GM12878 (cell line): ENCODE data around the gene NRXN3.

Experiments
- CEBPB ChIP-seq, 2 experiments: fragments of 150-350 bp in 1 of 2; IDR thresholded peaks; 2 replicates each; pipeline ENCODE4 v1.6.1; 2012 to 2014; ENCODE audit warnings: low read depth in 2 of 2, low read length in 2 of 2, borderline replicate concordance in 1 of 2, inconsistent platforms in 1 of 2
- EGR1 ChIP-seq, 2 experiments: IDR thresholded peaks; 1 replicate in 1 of 2; 2 replicates in 1 of 2; pipeline ENCODE4 v1.6.1; 2011 to 2012; ENCODE audit warnings: low read depth in 2 of 2, low read length in 2 of 2, borderline replicate concordance in 1 of 2, mild to moderate bottlenecking in 1 of 2, moderate library complexity in 1 of 2
- EZH2 ChIP-seq: IDR thresholded peaks from 2 replicates; pipeline ENCODE4 v1.6.1; 2012; ENCODE audit warnings: low read depth, mild to moderate bottlenecking, control low read depth, inconsistent platforms, low read length, borderline replicate concordance; ENCODE audit not compliant: control insufficient read depth
- GABPA ChIP-seq: IDR thresholded peaks from 2 replicates; pipeline ENCODE4 v1.6.1; 2014; ENCODE audit warnings: antibody characterized with exemption, low read depth, mild to moderate bottlenecking, inconsistent platforms
- NR2F1 ChIP-seq: fragments of 450-650 bp; conservative IDR thresholded peaks from 2 replicates; pipeline ENCODE4 v1.6.1; 2017; ENCODE audit warnings: mild to moderate bottlenecking
- POLR2A ChIP-seq: IDR thresholded peaks from 2 replicates; pipeline ENCODE4 v1.6.1; 2011; ENCODE audit warnings: low read depth, mild to moderate bottlenecking, low read length
- SMAD1 ChIP-seq: fragments of 450-650 bp; IDR thresholded peaks from 2 replicates; pipeline ENCODE4 v1.6.1; 2018; ENCODE audit warnings: mild to moderate bottlenecking, low read depth; ENCODE audit not compliant: partially characterized antibody
- SREBF2 ChIP-seq: IDR thresholded peaks from 2 replicates; pipeline ENCODE4 v1.6.1; 2012; ENCODE audit warnings: mild to moderate bottlenecking, low read length
- SUZ12 ChIP-seq: fragments of 200-600 bp; sonication (generic); IDR thresholded peaks from one replicate; pipeline ENCODE4 v1.6.1; 2018; ENCODE audit warnings: antibody characterized with exemption, mild to moderate bottlenecking; ENCODE audit not compliant: unreplicated experiment
- TF ChIP-seq, protein P1 (sequence below), 3 experiments: IDR thresholded peaks in 2 of 3; conservative IDR thresholded peaks in 1 of 3; 2 replicates each; pipeline ENCODE4 v1.5.1; 2011; ENCODE audit warnings: low read depth in 3 of 3, low read length in 3 of 3, mild to moderate bottlenecking in 3 of 3, control low read depth in 2 of 3, moderate library complexity in 2 of 3, inconsistent platforms in 1 of 3, mixed read lengths in 1 of 3; ENCODE audit not compliant: control insufficient read depth in 2 of 3, insufficient read depth in 1 of 3; ENCODE audit errors: extremely low read depth in 1 of 3
- TF ChIP-seq, protein P2 (sequence below): fragments of 450-650 bp; formaldehyde crosslinking; IDR thresholded peaks from 2 replicates; pipeline ENCODE4 v1.5.0; 2022; ENCODE audit warnings: mild to moderate bottlenecking, missing genetic modification characterization

DNA sequence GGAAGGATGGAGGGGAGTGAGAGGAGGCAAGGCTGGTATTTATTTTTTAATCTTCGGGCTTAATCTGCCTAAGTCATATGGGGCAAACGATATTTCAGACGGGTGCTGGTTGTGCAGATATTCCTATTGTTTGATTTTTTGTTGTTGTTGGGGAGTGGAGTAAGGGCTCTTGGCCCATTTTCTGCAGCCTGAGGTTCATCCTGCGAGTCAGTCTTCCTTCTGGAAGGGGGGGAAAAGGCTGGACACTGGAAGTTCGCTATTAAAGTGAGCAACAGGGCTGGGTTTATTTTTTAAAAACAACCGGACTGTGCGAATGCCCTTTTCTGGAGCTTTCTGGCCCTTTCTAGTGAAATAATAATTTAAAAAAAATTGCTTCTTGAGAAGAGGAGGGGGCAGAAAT lies 2.3 kb downstream of the NRXN3 start:
- TF ChIP-seq CEBPB (IDR thresholded peaks at IDR 0.05; ENCODE audit: borderline replicate concordance in 1 of 2, low read depth in 2 of 2, low read length in 2 of 2) (no peak), SUZ12 (no peak), SMAD1 (no peak), SREBF2 (no peak), NR2F1 (no peak), POLR2A (no peak), EZH2 (no peak), GABPA (no peak), EGR1 (IDR thresholded peaks at IDR 0.05; ENCODE audit: borderline replicate concordance in 1 of 2, low read depth in 2 of 2, low read length in 2 of 2) (no peak)
- TF ChIP-seq, protein P1, sequence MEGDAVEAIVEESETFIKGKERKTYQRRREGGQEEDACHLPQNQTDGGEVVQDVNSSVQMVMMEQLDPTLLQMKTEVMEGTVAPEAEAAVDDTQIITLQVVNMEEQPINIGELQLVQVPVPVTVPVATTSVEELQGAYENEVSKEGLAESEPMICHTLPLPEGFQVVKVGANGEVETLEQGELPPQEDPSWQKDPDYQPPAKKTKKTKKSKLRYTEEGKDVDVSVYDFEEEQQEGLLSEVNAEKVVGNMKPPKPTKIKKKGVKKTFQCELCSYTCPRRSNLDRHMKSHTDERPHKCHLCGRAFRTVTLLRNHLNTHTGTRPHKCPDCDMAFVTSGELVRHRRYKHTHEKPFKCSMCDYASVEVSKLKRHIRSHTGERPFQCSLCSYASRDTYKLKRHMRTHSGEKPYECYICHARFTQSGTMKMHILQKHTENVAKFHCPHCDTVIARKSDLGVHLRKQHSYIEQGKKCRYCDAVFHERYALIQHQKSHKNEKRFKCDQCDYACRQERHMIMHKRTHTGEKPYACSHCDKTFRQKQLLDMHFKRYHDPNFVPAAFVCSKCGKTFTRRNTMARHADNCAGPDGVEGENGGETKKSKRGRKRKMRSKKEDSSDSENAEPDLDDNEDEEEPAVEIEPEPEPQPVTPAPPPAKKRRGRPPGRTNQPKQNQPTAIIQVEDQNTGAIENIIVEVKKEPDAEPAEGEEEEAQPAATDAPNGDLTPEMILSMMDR (IDR thresholded peaks at IDR 0.05 in 2 of 3, conservative IDR thresholded peaks at IDR 0.05 in 1 of 3; ENCODE audit: control insufficient read depth in 2 of 3, extremely low read depth in 1 of 3, insufficient read depth in 1 of 3, low read depth in 3 of 3, low read length in 3 of 3), result no peak
- TF ChIP-seq, protein P2, sequence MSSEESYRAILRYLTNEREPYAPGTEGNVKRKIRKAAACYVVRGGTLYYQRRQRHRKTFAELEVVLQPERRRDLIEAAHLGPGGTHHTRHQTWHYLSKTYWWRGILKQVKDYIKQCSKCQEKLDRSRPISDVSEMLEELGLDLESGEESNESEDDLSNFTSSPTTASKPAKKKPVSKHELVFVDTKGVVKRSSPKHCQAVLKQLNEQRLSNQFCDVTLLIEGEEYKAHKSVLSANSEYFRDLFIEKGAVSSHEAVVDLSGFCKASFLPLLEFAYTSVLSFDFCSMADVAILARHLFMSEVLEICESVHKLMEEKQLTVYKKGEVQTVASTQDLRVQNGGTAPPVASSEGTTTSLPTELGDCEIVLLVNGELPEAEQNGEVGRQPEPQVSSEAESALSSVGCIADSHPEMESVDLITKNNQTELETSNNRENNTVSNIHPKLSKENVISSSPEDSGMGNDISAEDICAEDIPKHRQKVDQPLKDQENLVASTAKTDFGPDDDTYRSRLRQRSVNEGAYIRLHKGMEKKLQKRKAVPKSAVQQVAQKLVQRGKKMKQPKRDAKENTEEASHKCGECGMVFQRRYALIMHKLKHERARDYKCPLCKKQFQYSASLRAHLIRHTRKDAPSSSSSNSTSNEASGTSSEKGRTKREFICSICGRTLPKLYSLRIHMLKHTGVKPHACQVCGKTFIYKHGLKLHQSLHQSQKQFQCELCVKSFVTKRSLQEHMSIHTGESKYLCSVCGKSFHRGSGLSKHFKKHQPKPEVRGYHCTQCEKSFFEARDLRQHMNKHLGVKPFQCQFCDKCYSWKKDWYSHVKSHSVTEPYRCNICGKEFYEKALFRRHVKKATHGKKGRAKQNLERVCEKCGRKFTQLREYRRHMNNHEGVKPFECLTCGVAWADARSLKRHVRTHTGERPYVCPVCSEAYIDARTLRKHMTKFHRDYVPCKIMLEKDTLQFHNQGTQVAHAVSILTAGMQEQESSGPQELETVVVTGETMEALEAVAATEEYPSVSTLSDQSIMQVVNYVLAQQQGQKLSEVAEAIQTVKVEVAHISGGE (CRISPR knock-in tag), result no peak
